Nephron progenitor cell (in vitro differentiated cells): ENCODE data around the gene SPARC.

ENCODE experiments used
- DNase-seq: peaks from one replicate; pipeline ENCODE4 v3.0.0; 2021
- H3K27ac Mint-ChIP-seq: 2 replicates; pipeline ENCODE4 v1.8.0; 2021; ENCODE audit warnings: mild to moderate bottlenecking, moderate library complexity, mixed read lengths
- H3K27me3 Mint-ChIP-seq: 2 replicates; pipeline ENCODE4 v1.8.0; 2021; ENCODE audit warnings: mild to moderate bottlenecking, low read depth, mixed read lengths; ENCODE audit not compliant: poor library complexity
- H3K36me3 Mint-ChIP-seq: 2 replicates; pipeline ENCODE4 v1.8.0; 2021; ENCODE audit warnings: low read depth, mixed read lengths
- H3K4me1 Mint-ChIP-seq: 2 replicates; pipeline ENCODE4 v1.8.0; 2021; ENCODE audit warnings: mixed read lengths
- H3K4me3 Mint-ChIP-seq: 2 replicates; pipeline ENCODE4 v1.8.0; 2021; ENCODE audit warnings: mild to moderate bottlenecking, moderate library complexity, mixed read lengths
- H3K9me3 Mint-ChIP-seq: 2 replicates; pipeline ENCODE4 v1.8.0; 2021; ENCODE audit warnings: mild to moderate bottlenecking, moderate library complexity, mixed read lengths
- CTCF ChIP-seq: fragments of 200-600 bp; sonication (generic); IDR thresholded peaks from 2 replicates; pipeline ENCODE4 v1.5.0; 2021; ENCODE audit warnings: antibody characterized with exemption

SPARC gene

DNA sequence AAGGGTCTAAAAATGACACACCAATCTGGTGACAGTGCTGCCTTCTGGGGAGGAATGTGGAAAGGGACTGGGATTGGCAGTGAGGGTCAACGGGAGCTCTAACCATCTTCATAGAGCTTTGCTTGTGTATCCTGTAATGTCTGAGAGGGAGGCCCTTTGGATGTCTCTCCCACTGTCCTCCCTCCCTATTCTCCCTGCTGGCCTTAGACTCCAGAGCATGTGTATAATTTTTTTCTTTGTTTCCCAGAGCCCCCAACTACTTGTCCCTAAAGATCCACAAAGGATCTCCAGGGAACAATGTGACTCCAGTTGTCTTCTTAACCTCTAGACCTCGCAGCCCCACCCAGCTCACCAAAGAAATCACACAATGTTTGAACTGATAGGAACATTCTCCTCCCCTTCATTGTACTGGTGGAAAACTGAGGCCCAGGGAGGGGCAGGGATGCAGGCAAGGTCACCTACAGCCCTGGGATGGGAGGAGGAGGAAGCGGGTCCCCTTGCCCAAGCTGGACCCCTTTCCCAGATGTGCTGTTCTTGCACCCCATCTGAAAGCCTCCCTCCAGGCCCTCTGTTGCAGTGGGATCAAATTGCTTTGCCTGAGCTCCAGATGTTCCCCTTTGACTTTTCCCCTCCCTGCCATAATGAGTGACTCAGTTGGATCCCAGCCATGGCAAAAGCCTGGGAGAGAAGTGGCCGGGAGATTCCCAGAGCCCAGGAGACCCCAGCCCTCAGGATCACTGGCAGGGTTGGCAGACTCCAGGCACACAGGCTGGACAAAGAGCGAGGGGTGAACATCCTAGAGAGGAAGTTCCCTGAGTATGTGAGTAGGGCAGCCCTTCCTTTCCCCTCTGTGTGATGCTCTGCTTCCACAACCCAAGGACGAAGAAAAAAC is 21.8 kb downstream of the SPARC start:
- Mint-ChIP-seq H3K27ac (peak overlapping the region; percentile 13), H3K27me3 (no peaks in the 10 kb centered on the region), H3K36me3 (peaks cover 72% of the 10 kb centered on the region), H3K9me3 (no peaks in the 10 kb centered on the region), H3K4me3 (no peak overlapping the region), H3K4me1 (peaks cover 34% of the 10 kb centered on the region)
- no peak for TF ChIP-seq CTCF
- no peak for DNase-seq

DNA sequence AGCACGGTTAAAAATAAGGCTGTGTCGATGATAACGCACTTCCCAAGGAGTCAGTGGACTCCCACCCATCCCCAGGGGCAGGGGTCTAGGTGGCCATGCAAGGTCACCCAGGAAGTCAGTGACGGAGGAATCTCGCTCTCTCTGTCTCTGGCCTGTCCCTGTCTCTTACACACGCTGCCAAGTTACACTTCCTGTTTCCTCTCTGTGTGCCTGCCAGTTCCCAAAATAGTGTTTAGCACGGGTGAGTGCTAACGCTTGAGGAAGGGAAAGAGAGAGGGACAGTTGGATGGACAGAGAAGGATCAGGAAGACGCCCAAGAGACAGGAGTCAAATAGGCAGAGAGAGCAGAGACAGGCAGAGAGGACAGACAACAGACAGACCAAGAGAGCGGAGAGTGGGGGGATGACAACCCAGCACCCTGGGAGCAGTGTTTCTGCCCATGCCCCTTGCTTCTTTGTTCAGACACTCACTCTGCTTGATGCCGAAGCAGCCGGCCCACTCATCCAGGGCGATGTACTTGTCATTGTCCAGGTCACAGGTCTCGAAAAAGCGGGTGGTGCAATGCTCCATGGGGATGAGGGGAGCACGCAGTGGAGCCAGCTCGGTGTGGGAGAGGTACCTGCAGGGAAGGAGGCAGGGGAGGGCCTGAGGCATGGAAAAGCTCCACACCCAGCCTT is 23.0 kb downstream of the SPARC start:
- Mint-ChIP-seq H3K27me3 (no peaks in the 10 kb centered on the region), H3K9me3 (no peaks in the 10 kb centered on the region), H3K27ac (peak overlapping the region; percentile 95), H3K4me3 (no peak overlapping the region), H3K36me3 (peaks cover 60% of the 10 kb centered on the region), H3K4me1 (peaks cover 31% of the 10 kb centered on the region)
- no peak for DNase-seq
- TF ChIP-seq CTCF = no peak

DNA sequence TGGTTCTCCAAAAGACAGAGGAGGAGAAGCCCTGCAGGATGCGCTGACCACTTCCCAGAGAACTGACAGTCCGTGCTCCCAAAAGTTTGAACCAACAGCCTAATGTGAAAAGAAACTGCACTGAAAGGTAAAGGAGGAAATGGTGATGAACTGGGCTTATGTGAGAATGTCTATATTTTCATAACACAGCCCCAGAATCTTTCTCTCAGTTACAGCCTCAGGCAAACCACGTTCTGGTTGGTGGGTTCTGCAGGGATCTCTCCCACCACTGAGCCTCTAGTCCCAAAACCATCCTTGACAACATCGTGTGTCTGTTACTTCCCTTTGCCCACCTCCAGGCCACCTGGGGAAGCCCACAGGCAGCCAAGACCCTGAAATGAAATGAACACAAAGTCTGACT is 23.9 kb downstream of the SPARC start:
- no peak for DNase-seq
- H3K27me3 Mint-ChIP-seq = no peaks in the 10 kb centered on the region
- peaks cover 50% of the 10 kb centered on the region for H3K36me3 Mint-ChIP-seq
- H3K4me1 Mint-ChIP-seq = peaks cover 31% of the 10 kb centered on the region
- H3K9me3 Mint-ChIP-seq = no peaks in the 10 kb centered on the region
- TF ChIP-seq CTCF = no peak
- H3K4me3 Mint-ChIP-seq = no peak overlapping the region
- H3K27ac Mint-ChIP-seq = peak overlapping the region; percentile 95

DNA sequence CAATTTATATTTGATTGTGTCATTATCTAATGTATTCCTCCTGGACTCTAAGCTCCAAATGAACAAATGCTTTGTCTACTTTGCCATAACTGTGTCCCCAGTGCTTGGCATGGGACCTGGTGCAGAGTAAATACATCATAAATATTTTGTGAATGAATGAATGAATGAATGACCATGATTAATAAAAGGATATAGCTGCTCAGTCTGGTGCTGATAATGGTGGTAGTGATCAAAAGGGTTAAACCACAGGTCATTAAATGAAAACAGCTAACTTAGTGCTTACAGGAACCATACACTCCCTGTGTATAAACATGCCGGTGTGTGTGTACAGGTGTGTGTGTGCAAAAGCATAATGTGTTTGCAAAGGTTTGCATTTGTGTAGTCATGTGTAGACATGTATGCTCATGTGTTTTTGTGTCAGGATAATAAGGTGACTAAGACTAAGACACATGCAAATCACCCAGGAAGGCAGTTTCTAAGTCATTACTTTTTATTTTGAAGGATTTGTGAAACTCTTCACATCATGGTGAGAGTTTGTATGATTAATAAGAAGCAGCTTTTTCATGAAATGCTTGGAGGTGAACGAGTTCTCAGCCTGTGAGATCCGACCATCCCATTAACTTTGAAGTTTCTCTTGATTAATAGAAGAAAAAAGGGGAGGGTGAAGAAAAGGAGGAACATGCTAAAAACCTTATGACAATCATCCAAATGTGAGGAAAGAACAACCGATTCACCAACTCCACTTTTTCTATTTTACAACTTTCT is 24.6 kb downstream of the SPARC start:
- Mint-ChIP-seq H3K4me1 (peaks cover 31% of the 10 kb centered on the region), H3K9me3 (no peaks in the 10 kb centered on the region), H3K27ac (peak overlapping the region; percentile 89), H3K4me3 (no peak overlapping the region), H3K36me3 (peaks cover 44% of the 10 kb centered on the region), H3K27me3 (no peaks in the 10 kb centered on the region)
- no peak for TF ChIP-seq CTCF
- DNase-seq = no peak

- Mint-ChIP-seq H3K36me3 (peaks cover 36% of the 10 kb centered on the region), H3K4me1 (peaks cover 31% of the 10 kb centered on the region), H3K4me3 (no peak overlapping the region), H3K27me3 (no peaks in the 10 kb centered on the region), H3K9me3 (no peaks in the 10 kb centered on the region), H3K27ac (no peak overlapping the region)
- no peak for DNase-seq
- no peak for TF ChIP-seq CTCF
Observed at GRCh38 chr5:151660616-151661495, 25.9 kb downstream of the SPARC start.
